ENCODE results near the gene DNAJA2.
"Not testable (repeated sequence)": the region's sequence is repeated elsewhere in the genome, so short reads cannot be mapped to it uniquely, and the experiment has no call there.

Gene DNAJA2

GRCh38 chr16:46973207-46973995 is at the start of gene DNAJA2:
DNAJA2 (minus strand) TSS chr16:46973674; CDS start chr16:46973572, 102 bp downstream.
- peak within 1 kb of the TSS; percentile 81 to 96 (median 95) for H3K9ac ChIP-seq (ENCODE audit: low read length in 5 of 5)
- H3K4me3 ChIP-seq (ENCODE audit: low read depth in 1 of 5, low read length in 5 of 5): peak within 1 kb of the TSS; percentile 83 to 93 (median 89)
- peaks cover 4 to 32% (median 28%) of the 10 kb centered on the region in 5 donors for H3K4me1 ChIP-seq (ENCODE audit: control insufficient read depth in 5 of 5, insufficient read depth in 5 of 5, low read length in 5 of 5)
- H3K9me3 ChIP-seq (ENCODE audit: control insufficient read depth in 5 of 5, low read length in 5 of 5): no peaks in the 10 kb centered on the region
- H3K36me3 ChIP-seq (ENCODE audit: control insufficient read depth in 5 of 5, insufficient read depth in 5 of 5, low read length in 5 of 5): peaks cover 4 to 19% (median 7%) of the 10 kb centered on the region in 5 donors
- no peaks in the 10 kb centered on the region for H3K27me3 ChIP-seq (ENCODE audit: control insufficient read depth in 5 of 5, insufficient read depth in 4 of 5, low read length in 5 of 5)
- H3K27ac ChIP-seq (ENCODE audit: low read depth, low read length): peak within 1 kb of the TSS; percentile 95

DNA sequence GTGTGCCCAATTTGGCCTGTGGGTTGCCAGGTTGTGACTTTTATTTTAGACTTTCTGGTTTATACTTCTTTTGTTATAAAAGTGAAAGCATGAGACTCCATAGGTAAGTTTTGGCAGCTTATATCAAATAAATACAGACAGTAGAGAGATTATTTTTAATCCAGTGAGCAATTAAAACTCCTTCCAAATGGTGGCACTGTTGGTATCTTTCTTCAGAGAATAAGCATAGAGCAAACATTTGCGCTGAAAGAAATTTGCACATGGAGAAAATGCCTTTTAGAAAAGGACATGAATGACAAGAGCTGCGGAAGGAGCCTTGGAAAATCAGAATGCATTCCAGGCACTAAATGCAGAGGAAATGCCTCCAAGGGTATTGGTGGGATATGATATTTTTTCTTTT is 46.1 kb upstream of the DNAJA2 start:
- Histone ChIP-seq H3K36me3 (ENCODE audit: control insufficient read depth in 5 of 5, insufficient read depth in 5 of 5, low read length in 5 of 5) (no peaks in the 10 kb centered on the region), H3K9me3 (ENCODE audit: control insufficient read depth in 5 of 5, low read length in 5 of 5) (no peaks in the 10 kb centered on the region), H3K4me3 (ENCODE audit: low read depth in 1 of 5, low read length in 5 of 5) (no peak overlapping the region), H3K27me3 (ENCODE audit: control insufficient read depth in 5 of 5, insufficient read depth in 4 of 5, low read length in 5 of 5) (peaks cover 0 to 8% (median 0%) of the 10 kb centered on the region in 5 donors), H3K27ac (ENCODE audit: low read depth, low read length) (no peak overlapping the region), H3K4me1 (ENCODE audit: control insufficient read depth in 5 of 5, insufficient read depth in 5 of 5, low read length in 5 of 5) (no peaks in the 10 kb centered on the region), H3K9ac (ENCODE audit: low read length in 5 of 5) (no peak overlapping the region)

DNA sequence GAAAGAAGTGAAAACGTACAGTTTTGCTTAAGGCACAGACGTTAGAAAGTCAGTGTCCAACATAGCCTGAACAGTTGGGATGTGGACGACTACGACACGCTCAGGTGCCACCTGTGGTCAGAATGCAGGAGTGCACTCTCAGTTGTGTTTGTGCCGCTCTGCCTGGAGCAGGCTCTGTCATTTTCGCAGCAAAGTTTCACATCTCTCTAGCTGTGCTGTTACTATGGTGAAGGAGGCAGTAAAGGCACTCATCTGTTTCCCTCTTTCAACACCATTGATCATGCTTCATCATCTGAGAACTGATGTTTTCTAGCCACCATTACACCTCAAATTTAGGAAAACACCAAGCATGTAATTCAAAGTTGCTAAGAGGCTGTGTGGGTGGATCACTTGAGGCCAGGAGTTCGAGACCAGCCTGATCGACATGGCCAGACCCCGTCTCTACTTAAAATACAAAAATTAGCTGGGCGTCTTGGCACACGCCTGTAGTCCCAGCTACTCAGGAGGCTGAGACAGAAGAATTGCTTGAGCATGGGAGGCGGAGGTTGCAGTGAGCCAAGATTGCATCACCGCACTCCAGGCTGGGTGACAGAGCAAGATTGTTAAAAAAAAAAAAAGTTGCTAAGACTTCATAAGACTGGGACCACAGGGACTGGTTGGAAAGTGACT is 44.9 kb upstream of the DNAJA2 start:
- Histone ChIP-seq H3K4me3 (ENCODE audit: low read depth in 1 of 5, low read length in 5 of 5) (no peak overlapping the region), H3K27me3 (ENCODE audit: control insufficient read depth in 5 of 5, insufficient read depth in 4 of 5, low read length in 5 of 5) (peaks cover 0 to 8% (median 0%) of the 10 kb centered on the region in 5 donors), H3K36me3 (ENCODE audit: control insufficient read depth in 5 of 5, insufficient read depth in 5 of 5, low read length in 5 of 5) (no peaks in the 10 kb centered on the region), H3K27ac (ENCODE audit: low read depth, low read length) (no peak overlapping the region), H3K9ac (ENCODE audit: low read length in 5 of 5) (no peak overlapping the region), H3K9me3 (ENCODE audit: control insufficient read depth in 5 of 5, low read length in 5 of 5) (no peaks in the 10 kb centered on the region), H3K4me1 (ENCODE audit: control insufficient read depth in 5 of 5, insufficient read depth in 5 of 5, low read length in 5 of 5) (no peaks in the 10 kb centered on the region)

GRCh38 chr16:47017636-47018035 is 44.2 kb upstream of the DNAJA2 start:
- Histone ChIP-seq H3K9me3 (ENCODE audit: control insufficient read depth in 5 of 5, low read length in 5 of 5) (no peaks in the 10 kb centered on the region), H3K27ac (ENCODE audit: low read depth, low read length) (no peak overlapping the region)

DNA sequence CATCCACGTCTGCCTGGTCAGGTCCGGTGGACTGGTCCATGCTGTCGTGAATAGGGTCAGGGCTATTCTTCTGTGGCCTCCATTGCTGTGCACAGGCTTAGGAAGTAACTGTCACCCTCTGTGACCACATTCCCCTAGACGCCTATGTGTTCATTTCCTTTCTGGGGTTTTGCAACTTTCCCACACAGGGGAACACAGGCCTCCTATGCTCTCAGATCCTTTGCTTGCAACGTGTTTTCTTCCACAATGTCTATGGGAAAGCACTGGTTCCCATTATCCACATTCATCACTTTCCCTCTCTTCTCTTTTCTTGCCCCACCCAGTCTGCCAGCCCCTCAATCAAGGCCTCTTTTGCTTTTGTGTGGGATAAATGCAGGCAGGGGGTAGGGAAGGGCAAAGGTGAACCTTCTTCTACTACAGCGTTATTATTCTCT is 43.2 kb upstream of the DNAJA2 start:
- Histone ChIP-seq H3K9ac (ENCODE audit: low read length in 5 of 5) (no peak overlapping the region), H3K4me1 (ENCODE audit: control insufficient read depth in 5 of 5, insufficient read depth in 5 of 5, low read length in 5 of 5) (no peaks in the 10 kb centered on the region), H3K27ac (ENCODE audit: low read depth, low read length) (no peak overlapping the region), H3K4me3 (ENCODE audit: low read depth in 1 of 5, low read length in 5 of 5) (no peak overlapping the region), H3K27me3 (ENCODE audit: control insufficient read depth in 5 of 5, insufficient read depth in 4 of 5, low read length in 5 of 5) (peaks cover 0 to 8% (median 0%) of the 10 kb centered on the region in 5 donors), H3K9me3 (ENCODE audit: control insufficient read depth in 5 of 5, low read length in 5 of 5) (no peaks in the 10 kb centered on the region), H3K36me3 (ENCODE audit: control insufficient read depth in 5 of 5, insufficient read depth in 5 of 5, low read length in 5 of 5) (no peaks in the 10 kb centered on the region)

More at GRCh38 chr16:47017636-47018035, 44.2 kb upstream of the DNAJA2 start:
- H3K9ac ChIP-seq (ENCODE audit: low read length in 5 of 5): no peak overlapping the region
- H3K27me3 ChIP-seq (ENCODE audit: control insufficient read depth in 5 of 5, insufficient read depth in 4 of 5, low read length in 5 of 5): peaks cover 0 to 8% (median 0%) of the 10 kb centered on the region in 5 donors
- H3K4me3 ChIP-seq (ENCODE audit: low read depth in 1 of 5, low read length in 5 of 5): no peak overlapping the region
- no peaks in the 10 kb centered on the region for H3K36me3 ChIP-seq (ENCODE audit: control insufficient read depth in 5 of 5, insufficient read depth in 5 of 5, low read length in 5 of 5)
- no peaks in the 10 kb centered on the region for H3K4me1 ChIP-seq (ENCODE audit: control insufficient read depth in 5 of 5, insufficient read depth in 5 of 5, low read length in 5 of 5)

GRCh38 chr16:47013910-47014309 is 40.4 kb upstream of the DNAJA2 start:
- H3K27me3 ChIP-seq (ENCODE audit: control insufficient read depth in 5 of 5, insufficient read depth in 4 of 5, low read length in 5 of 5): peaks cover 0 to 8% (median 0%) of the 10 kb centered on the region in 5 donors
- no peak overlapping the region for H3K27ac ChIP-seq (ENCODE audit: low read depth, low read length)
- no peaks in the 10 kb centered on the region for H3K36me3 ChIP-seq (ENCODE audit: control insufficient read depth in 5 of 5, insufficient read depth in 5 of 5, low read length in 5 of 5)
- no peak overlapping the region for H3K9ac ChIP-seq (ENCODE audit: low read length in 5 of 5)
- no peaks in the 10 kb centered on the region for H3K9me3 ChIP-seq (ENCODE audit: control insufficient read depth in 5 of 5, low read length in 5 of 5)
- H3K4me3 ChIP-seq (ENCODE audit: low read depth in 1 of 5, low read length in 5 of 5): no peak overlapping the region
- H3K4me1 ChIP-seq (ENCODE audit: control insufficient read depth in 5 of 5, insufficient read depth in 5 of 5, low read length in 5 of 5): no peaks in the 10 kb centered on the region

DNA sequence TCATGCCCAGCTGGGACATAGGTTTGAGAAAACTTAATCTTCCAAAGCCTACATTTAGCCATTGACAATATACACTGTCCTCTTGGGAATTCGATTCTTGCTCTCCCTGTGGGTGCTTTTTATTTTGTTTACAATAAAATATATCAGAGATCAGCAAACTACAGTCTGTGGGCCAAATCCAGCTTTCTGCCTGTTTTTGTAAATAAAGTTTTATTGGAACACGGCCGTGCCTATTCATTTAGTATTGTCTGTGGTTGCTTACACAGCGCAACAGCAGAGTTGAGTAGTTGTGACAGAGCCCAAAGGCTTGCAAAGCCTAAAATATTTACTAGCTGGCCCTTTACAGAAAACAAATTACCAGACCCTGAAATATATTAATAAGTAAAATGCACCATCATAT is 39.7 kb upstream of the DNAJA2 start:
- peaks cover 0 to 8% (median 0%) of the 10 kb centered on the region in 5 donors for H3K27me3 ChIP-seq (ENCODE audit: control insufficient read depth in 5 of 5, insufficient read depth in 4 of 5, low read length in 5 of 5)
- H3K4me1 ChIP-seq (ENCODE audit: control insufficient read depth in 5 of 5, insufficient read depth in 5 of 5, low read length in 5 of 5): peaks cover 0 to 2% (median 0%) of the 10 kb centered on the region in 5 donors
- H3K9me3 ChIP-seq (ENCODE audit: control insufficient read depth in 5 of 5, low read length in 5 of 5): no peaks in the 10 kb centered on the region

DNA sequence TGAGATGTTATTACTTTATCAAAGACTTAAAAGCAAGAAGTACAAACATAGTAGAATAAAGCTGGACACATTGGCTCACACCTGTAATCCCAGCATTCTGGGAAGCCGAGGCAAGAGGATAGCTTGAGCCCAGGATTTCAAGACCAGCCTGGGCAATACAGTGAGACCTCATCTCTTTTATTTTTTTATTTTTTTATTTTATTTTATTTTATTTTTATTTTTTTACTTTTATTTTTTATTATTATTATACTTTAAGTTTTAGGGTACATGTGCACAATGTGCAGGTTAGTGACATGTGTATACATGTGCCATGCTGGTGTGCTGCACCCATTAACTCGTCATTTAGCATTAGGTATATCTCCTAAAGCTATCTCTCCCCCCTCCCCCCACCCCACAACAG is 37.3 kb upstream of the DNAJA2 start:
- not testable (repeated sequence) for H3K36me3 ChIP-seq (ENCODE audit: control insufficient read depth in 5 of 5, insufficient read depth in 5 of 5, low read length in 5 of 5); H3K9ac ChIP-seq (ENCODE audit: low read length in 5 of 5); H3K4me3 ChIP-seq (ENCODE audit: low read depth in 1 of 5, low read length in 5 of 5); H3K27me3 ChIP-seq (ENCODE audit: control insufficient read depth in 5 of 5, insufficient read depth in 4 of 5, low read length in 5 of 5); H3K4me1 ChIP-seq (ENCODE audit: control insufficient read depth in 5 of 5, insufficient read depth in 5 of 5, low read length in 5 of 5); H3K27ac ChIP-seq (ENCODE audit: low read depth, low read length); H3K9me3 ChIP-seq (ENCODE audit: control insufficient read depth in 5 of 5, low read length in 5 of 5)

More for the DNA sequence above, 39.7 kb upstream of the DNAJA2 start:
- no peaks in the 10 kb centered on the region for H3K36me3 ChIP-seq (ENCODE audit: control insufficient read depth in 5 of 5, insufficient read depth in 5 of 5, low read length in 5 of 5)
- no peak overlapping the region for H3K27ac ChIP-seq (ENCODE audit: low read depth, low read length)
- no peak overlapping the region for H3K9ac ChIP-seq (ENCODE audit: low read length in 5 of 5)
- no peak overlapping the region for H3K4me3 ChIP-seq (ENCODE audit: low read depth in 1 of 5, low read length in 5 of 5)

DNA sequence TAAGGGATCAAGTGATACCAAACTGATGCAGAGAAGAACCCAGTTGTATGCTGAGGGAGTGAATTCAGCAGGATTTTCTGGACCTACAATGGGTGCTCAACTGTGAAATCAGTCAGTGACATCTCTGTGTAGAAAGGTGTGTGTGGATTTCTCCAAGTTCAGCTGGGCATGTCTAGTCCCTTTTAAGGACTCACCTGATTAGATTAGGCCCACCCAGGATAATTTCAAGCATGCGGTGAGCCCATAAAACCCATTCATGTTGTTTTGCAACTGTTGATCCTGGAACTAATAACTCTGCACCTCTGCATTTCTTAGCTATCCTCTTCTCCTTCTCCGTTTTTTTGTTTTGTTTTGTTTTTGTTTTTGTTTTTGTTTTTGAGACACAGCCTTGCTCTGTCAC is 35.1 kb upstream of the DNAJA2 start:
- Histone ChIP-seq H3K27me3 (ENCODE audit: control insufficient read depth in 5 of 5, insufficient read depth in 4 of 5, low read length in 5 of 5) (no peaks in the 10 kb centered on the region), H3K9ac (ENCODE audit: low read length in 5 of 5) (no peak overlapping the region), H3K36me3 (ENCODE audit: control insufficient read depth in 5 of 5, insufficient read depth in 5 of 5, low read length in 5 of 5) (no peaks in the 10 kb centered on the region), H3K27ac (ENCODE audit: low read depth, low read length) (no peak overlapping the region), H3K4me1 (ENCODE audit: control insufficient read depth in 5 of 5, insufficient read depth in 5 of 5, low read length in 5 of 5) (peaks cover 0 to 2% (median 0%) of the 10 kb centered on the region in 5 donors), H3K9me3 (ENCODE audit: control insufficient read depth in 5 of 5, low read length in 5 of 5) (peaks cover 0 to 4% (median 0%) of the 10 kb centered on the region in 5 donors), H3K4me3 (ENCODE audit: low read depth in 1 of 5, low read length in 5 of 5) (no peak overlapping the region)

DNA sequence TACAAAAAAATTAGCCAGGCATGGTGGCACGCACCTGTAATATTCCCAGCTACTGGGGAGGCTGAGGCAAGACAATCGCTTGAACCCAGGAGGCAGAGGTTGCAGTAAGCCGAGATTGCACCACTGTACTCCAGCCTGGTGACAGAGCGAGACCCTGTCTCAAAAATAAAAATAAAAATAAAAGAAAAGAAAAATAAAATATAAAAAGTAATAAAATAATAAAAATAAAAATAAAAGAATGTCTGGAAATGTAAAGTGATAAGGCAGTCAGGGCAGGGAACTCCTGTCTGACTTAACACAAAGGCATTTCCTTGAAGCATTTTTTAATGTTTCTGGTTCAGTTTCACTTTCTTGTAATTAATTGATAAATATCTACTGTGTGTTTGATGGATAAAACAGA is 34.7 kb upstream of the DNAJA2 start:
- Histone ChIP-seq H3K9ac (ENCODE audit: low read length in 5 of 5) (no peak overlapping the region), H3K4me1 (ENCODE audit: control insufficient read depth in 5 of 5, insufficient read depth in 5 of 5, low read length in 5 of 5) (peaks cover 0 to 2% (median 0%) of the 10 kb centered on the region in 5 donors), H3K9me3 (ENCODE audit: control insufficient read depth in 5 of 5, low read length in 5 of 5) (peaks cover 0 to 4% (median 0%) of the 10 kb centered on the region in 5 donors), H3K27me3 (ENCODE audit: control insufficient read depth in 5 of 5, insufficient read depth in 4 of 5, low read length in 5 of 5) (no peaks in the 10 kb centered on the region), H3K4me3 (ENCODE audit: low read depth in 1 of 5, low read length in 5 of 5) (no peak overlapping the region), H3K27ac (ENCODE audit: low read depth, low read length) (no peak overlapping the region), H3K36me3 (ENCODE audit: control insufficient read depth in 5 of 5, insufficient read depth in 5 of 5, low read length in 5 of 5) (no peaks in the 10 kb centered on the region)

All from subcutaneous abdominal adipose tissue (tissue), 5 donors.